Activated CD4-positive, alpha-beta T cell treated with anti-CD3 and anti-CD28 coated beads for 48 hours (primary cell): ENCODE measurements around the gene ATP23.

Experiments
- DNase-seq: peaks from one replicate; pipeline ENCODE4 v3.0.0-alpha.2; 2020

ATP23 gene

GRCh38 chr12:57984629-57985151 is 43.3 kb downstream of the ATP23 start:
- no peak for DNase-seq

- no peak for DNase-seq
Observed at GRCh38 chr12:57985685-57986084, 44.3 kb downstream of the ATP23 start.

GRCh38 chr12:57989838-57990237 is 48.5 kb downstream of the ATP23 start:
- no peak for DNase-seq

- no peak for DNase-seq
Observed at GRCh38 chr12:57990241-57990883, 49.0 kb downstream of the ATP23 start.

- no peak for DNase-seq
Observed at GRCh38 chr12:57992001-57992400, 50.6 kb downstream of the ATP23 start.

- DNase-seq: no peak
Observed at GRCh38 chr12:57993030-57993429, 51.7 kb downstream of the ATP23 start.

- no peak for DNase-seq
Observed at GRCh38 chr12:57993834-57994233, 52.5 kb downstream of the ATP23 start.

- DNase-seq: no peak
Observed at GRCh38 chr12:57996520-57996919, 55.2 kb downstream of the ATP23 start.

- no peak for DNase-seq
Observed at GRCh38 chr12:57998251-57998650, 56.9 kb downstream of the ATP23 start.

GRCh38 chr12:58000499-58000898 is 59.1 kb downstream of the ATP23 start:
- DNase-seq: no peak

- DNase-seq: no peak
Observed at GRCh38 chr12:58007875-58008274, 66.5 kb downstream of the ATP23 start.

- no peak for DNase-seq
Observed at GRCh38 chr12:58008634-58009033, 67.3 kb downstream of the ATP23 start.
